GM23338 (cell line): ENCODE data around the gene OPRL1. TPM values are rescaled to one million over a fixed set of nuclear protein-coding genes. Genes with fewer than 3 reads are reported as not detected.

Experiments used
- ATAC-seq: fragments of 200-7000 bp; cut with Tn5 transposase; 3 replicates; pipeline ENCODE4 v1.9.1; 2020
- DNase-seq: peaks from one replicate; pipeline ENCODE4 v3.0.0-alpha.2; 2015; ENCODE audit warnings: low spot score
- H2AFZ ChIP-seq: fragments of 200-600 bp; sonication (generic); 2 replicates; pipeline ENCODE4 v1.8.0; 2016; ENCODE audit warnings: antibody characterized with exemption, mild to moderate bottlenecking, moderate library complexity
- H3F3A ChIP-seq: fragments of 200-600 bp; sonication (generic); replicated peaks from 2 replicates; pipeline ENCODE4 v1.8.0; 2017; ENCODE audit warnings: antibody characterized with exemption, mixed run types, low read depth
- H3K27ac ChIP-seq: fragments of 200-600 bp; sonication (generic); 2 replicates; pipeline ENCODE4 v1.6.1; 2016; ENCODE audit warnings: low read depth
- H3K27me3 ChIP-seq: fragments of 200-600 bp; sonication (generic); 2 replicates; pipeline ENCODE4 v1.8.0; 2016; ENCODE audit warnings: mild to moderate bottlenecking, mixed run types, moderate library complexity; ENCODE audit not compliant: insufficient read depth
- H3K36me3 ChIP-seq: fragments of 200-600 bp; sonication (generic); 2 replicates; pipeline ENCODE4 v1.8.0; 2016; ENCODE audit warnings: mild to moderate bottlenecking; ENCODE audit not compliant: insufficient read depth
- H3K4me1 ChIP-seq: fragments of 200-600 bp; sonication (generic); 2 replicates; pipeline ENCODE4 v1.8.0; 2016; ENCODE audit warnings: mild to moderate bottlenecking, moderate library complexity; ENCODE audit not compliant: insufficient read depth
- H3K4me2 ChIP-seq: fragments of 200-600 bp; sonication (generic); 2 replicates; pipeline ENCODE4 v1.7.1; 2017; ENCODE audit warnings: mixed run types
- H3K4me3 ChIP-seq: fragments of 200-600 bp; sonication (generic); 2 replicates; pipeline ENCODE4 v1.6.1; 2016; ENCODE audit warnings: mixed run types
- H3K79me2 ChIP-seq: fragments of 200-600 bp; sonication (generic); replicated peaks from 2 replicates; pipeline ENCODE4 v1.8.0; 2017; ENCODE audit warnings: mild to moderate bottlenecking; ENCODE audit not compliant: insufficient read depth
- H3K9me2 ChIP-seq: fragments of 200-600 bp; sonication (generic); 2 replicates; pipeline ENCODE4 v1.8.0; 2017; ENCODE audit not compliant: insufficient read depth
- H4K20me1 ChIP-seq: fragments of 200-600 bp; sonication (generic); replicated peaks from 2 replicates; pipeline ENCODE4 v1.8.0; 2017; ENCODE audit warnings: mild to moderate bottlenecking; ENCODE audit not compliant: insufficient read depth
- H3K27ac Mint-ChIP-seq: 2 replicates; pipeline ENCODE4 v1.8.0; 2020; ENCODE audit warnings: inconsistent platforms, mild to moderate bottlenecking, moderate library complexity, mixed read lengths
- H3K27me3 Mint-ChIP-seq: 3 replicates; pipeline ENCODE4 v1.8.0; 2022; ENCODE audit warnings: low read depth, mild to moderate bottlenecking, moderate library complexity, mixed read lengths, inconsistent platforms; ENCODE audit not compliant: insufficient read depth, poor library complexity
- H3K36me3 Mint-ChIP-seq: 3 replicates; pipeline ENCODE4 v1.8.0; 2021; ENCODE audit warnings: low read depth, mild to moderate bottlenecking, inconsistent platforms, moderate library complexity, mixed read lengths
- H3K4me1 Mint-ChIP-seq: 3 replicates; pipeline ENCODE4 v1.8.0; 2020; ENCODE audit warnings: mild to moderate bottlenecking, inconsistent platforms, mixed read lengths
- H3K4me3 Mint-ChIP-seq: 3 replicates; pipeline ENCODE4 v1.8.0; 2021; ENCODE audit warnings: moderate library complexity, mild to moderate bottlenecking, inconsistent platforms, mixed read lengths
- H3K9me3 Mint-ChIP-seq: 3 replicates; pipeline ENCODE4 v1.8.0; 2020; ENCODE audit warnings: moderate library complexity, mild to moderate bottlenecking, inconsistent platforms, mixed read lengths
- CREB1 ChIP-seq: fragments of 250-450 bp; sonication (Bioruptor Pico); IDR thresholded peaks from 2 replicates; pipeline ENCODE4 v1.5.0; 2020; ENCODE audit warnings: low read depth, mild to moderate bottlenecking, moderate library complexity
- EZH2 ChIP-seq: fragments of 200-600 bp; sonication (generic); IDR thresholded peaks from one replicate; pipeline ENCODE4 v1.8.0; 2017; ENCODE audit warnings: antibody characterized with exemption, mild to moderate bottlenecking, low read depth; ENCODE audit not compliant: unreplicated experiment
- EZH2phosphoT487 ChIP-seq: fragments of 200-600 bp; sonication (generic); IDR thresholded peaks from one replicate; pipeline ENCODE4 v1.8.1; 2018; ENCODE audit warnings: antibody characterized with exemption; ENCODE audit not compliant: unreplicated experiment
- JUNB ChIP-seq: IDR thresholded peaks from one replicate; pipeline ENCODE4 v1.6.1; 2016; ENCODE audit warnings: antibody characterized with exemption; ENCODE audit not compliant: unreplicated experiment
- NANOG ChIP-seq: IDR thresholded peaks from 2 replicates; pipeline ENCODE4 v1.6.1; 2016; ENCODE audit warnings: antibody characterized with exemption, borderline replicate concordance
- POLR2AphosphoS5 ChIP-seq: IDR thresholded peaks from 2 replicates; pipeline ENCODE4 v1.6.1; 2016; ENCODE audit warnings: antibody characterized with exemption, low read depth
- STAT1 ChIP-seq: IDR thresholded peaks from one replicate; pipeline ENCODE4 v1.6.1; 2016; ENCODE audit warnings: antibody characterized with exemption; ENCODE audit not compliant: unreplicated experiment
- ZNF114 ChIP-seq: fragments of 250-450 bp; sonication (Bioruptor Pico); IDR thresholded peaks from 2 replicates; pipeline ENCODE4 v1.5.0; 2020; ENCODE audit warnings: mild to moderate bottlenecking, moderate library complexity
- ZNF331 ChIP-seq: fragments of 250-450 bp; sonication (Bioruptor Pico); IDR thresholded peaks from 2 replicates; pipeline ENCODE4 v1.5.0; 2020; ENCODE audit warnings: low read depth, mild to moderate bottlenecking, moderate library complexity
- polyA plus RNA-seq: library from polyadenylated mRNA; unstranded; fragments of >200 nt; fragmentation: Nextera tagmentation; extraction: Ambion mirVana; gene quantifications from 2 replicates; pipeline ENCODE4 v1.2.1, GENCODE V29; 2016
- total RNA-seq: library from RNA; depleted of rRNA; stranded (reverse); fragments of >200 nt; shearing (Covaris generic); gene quantifications from 2 replicates; pipeline ENCODE4 v1.2.3, GENCODE V29; 2014
- TF ChIP-seq, protein P1 (sequence below): IDR thresholded peaks from one replicate; pipeline ENCODE4 v1.6.1; 2018; ENCODE audit warnings: antibody characterized with exemption; ENCODE audit not compliant: unreplicated experiment
- TF ChIP-seq, protein P2 (sequence below): fragments of 250-450 bp; sonication (Bioruptor Pico); IDR thresholded peaks from 2 replicates; pipeline ENCODE4 v1.5.0; 2020; ENCODE audit warnings: mild to moderate bottlenecking, moderate library complexity
- TF ChIP-seq, protein P3 (sequence below): IDR thresholded peaks from 2 replicates; pipeline ENCODE4 v1.6.1; 2016; ENCODE audit warnings: antibody characterized with exemption
- TF ChIP-seq, protein P4 (sequence below), 2 experiments: fragments of 200-600 bp in 1 of 2; sonication (generic) in 1 of 2; conservative IDR thresholded peaks; 2 replicates each; pipeline versions ENCODE4 v1.5.1 to v1.6.1; 2016 to 2017; ENCODE audit warnings: antibody characterized with exemption in 2 of 2, low read depth in 2 of 2, mild to moderate bottlenecking in 2 of 2, moderate library complexity in 1 of 2

Gene OPRL1
- total and polyA plus RNA-seq, 2 experiments from 2014 or later: 0.27 to 1.1 TPM

DNA sequence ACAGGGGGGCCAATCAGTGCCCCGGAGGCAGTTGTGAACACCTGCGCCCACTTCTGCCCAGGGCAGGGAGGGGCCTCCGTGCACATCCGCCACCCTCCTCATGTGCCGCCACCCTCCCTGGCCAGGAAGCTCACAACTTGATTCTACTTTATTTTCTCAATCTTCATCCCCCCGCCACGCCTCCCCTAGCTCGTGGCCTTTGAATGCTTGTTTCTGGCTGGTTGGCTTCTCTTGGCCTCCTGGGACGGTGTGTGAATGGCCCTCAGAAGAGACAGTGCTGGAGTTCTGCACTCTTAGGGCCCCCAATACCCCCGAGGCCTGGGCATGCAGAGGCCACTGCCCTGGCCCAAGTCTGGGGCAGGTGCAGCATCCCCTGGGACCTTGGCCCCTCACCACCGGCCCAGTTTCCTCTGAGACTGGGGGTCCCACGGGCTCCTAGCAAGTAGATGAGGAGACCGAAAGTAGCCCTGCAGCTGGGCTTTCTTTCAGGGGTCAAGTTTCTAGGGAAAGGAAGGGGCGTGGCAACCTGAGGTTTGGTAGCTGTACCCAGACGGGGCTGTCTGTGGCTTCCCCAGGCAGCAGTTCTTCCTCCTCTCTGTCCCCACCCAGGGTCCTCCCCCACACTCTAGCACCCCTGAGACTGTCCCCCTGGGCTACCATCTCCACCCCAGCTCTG, 1.9 kb upstream of the OPRL1 start:
- Mint-ChIP-seq H3K27ac (no peak overlapping the region), H3K4me1 (peaks cover 27% of the 10 kb centered on the region; the same call in 2 of the 3 replicates), H3K9me3 (no peaks in the 10 kb centered on the region), H3K27me3 (peaks cover 32% of the 10 kb centered on the region), H3K4me3 (peak overlapping the region; percentile 7; the same call in 1 of the 3 replicates), H3K36me3 (peaks cover 2% of the 10 kb centered on the region; the same call in 1 of the 3 replicates)
- Histone ChIP-seq H3K4me2 (peak overlapping the region; percentile 88; the same call in 1 of the 2 replicates), H3K27ac (no peak overlapping the region), H3F3A (0 out of 2 replicates have a peak, but pooled peaks cover 5% of the 10 kb centered on the region), H3K4me1 (peaks cover 19% of the 10 kb centered on the region; the same call in 1 of the 2 replicates), H3K36me3 (no peaks in the 10 kb centered on the region), H3K79me2 (no peaks in the 10 kb centered on the region), H4K20me1 (no peaks in the 10 kb centered on the region), H3K9me2 (no peaks in the 10 kb centered on the region), H3K27me3 (peaks cover 24% of the 10 kb centered on the region), H2AFZ (no peak overlapping the region), H3K4me3 (peak overlapping the region; percentile 75; the same call in 1 of the 2 replicates)
- peak; percentile 57 for DNase-seq
- TF ChIP-seq EZH2phosphoT487 (no peak), EZH2 (no peak), NANOG (no peak), ZNF331 (CRISPR knock-in tag) (no peak), POLR2AphosphoS5 (no peak), ZNF114 (CRISPR knock-in tag) (no peak), JUNB (no peak), STAT1 (no peak), CREB1 (CRISPR knock-in tag) (no peak)
- TF ChIP-seq, protein P1, sequence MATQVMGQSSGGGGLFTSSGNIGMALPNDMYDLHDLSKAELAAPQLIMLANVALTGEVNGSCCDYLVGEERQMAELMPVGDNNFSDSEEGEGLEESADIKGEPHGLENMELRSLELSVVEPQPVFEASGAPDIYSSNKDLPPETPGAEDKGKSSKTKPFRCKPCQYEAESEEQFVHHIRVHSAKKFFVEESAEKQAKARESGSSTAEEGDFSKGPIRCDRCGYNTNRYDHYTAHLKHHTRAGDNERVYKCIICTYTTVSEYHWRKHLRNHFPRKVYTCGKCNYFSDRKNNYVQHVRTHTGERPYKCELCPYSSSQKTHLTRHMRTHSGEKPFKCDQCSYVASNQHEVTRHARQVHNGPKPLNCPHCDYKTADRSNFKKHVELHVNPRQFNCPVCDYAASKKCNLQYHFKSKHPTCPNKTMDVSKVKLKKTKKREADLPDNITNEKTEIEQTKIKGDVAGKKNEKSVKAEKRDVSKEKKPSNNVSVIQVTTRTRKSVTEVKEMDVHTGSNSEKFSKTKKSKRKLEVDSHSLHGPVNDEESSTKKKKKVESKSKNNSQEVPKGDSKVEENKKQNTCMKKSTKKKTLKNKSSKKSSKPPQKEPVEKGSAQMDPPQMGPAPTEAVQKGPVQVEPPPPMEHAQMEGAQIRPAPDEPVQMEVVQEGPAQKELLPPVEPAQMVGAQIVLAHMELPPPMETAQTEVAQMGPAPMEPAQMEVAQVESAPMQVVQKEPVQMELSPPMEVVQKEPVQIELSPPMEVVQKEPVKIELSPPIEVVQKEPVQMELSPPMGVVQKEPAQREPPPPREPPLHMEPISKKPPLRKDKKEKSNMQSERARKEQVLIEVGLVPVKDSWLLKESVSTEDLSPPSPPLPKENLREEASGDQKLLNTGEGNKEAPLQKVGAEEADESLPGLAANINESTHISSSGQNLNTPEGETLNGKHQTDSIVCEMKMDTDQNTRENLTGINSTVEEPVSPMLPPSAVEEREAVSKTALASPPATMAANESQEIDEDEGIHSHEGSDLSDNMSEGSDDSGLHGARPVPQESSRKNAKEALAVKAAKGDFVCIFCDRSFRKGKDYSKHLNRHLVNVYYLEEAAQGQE: no peak
- TF ChIP-seq, protein P2, sequence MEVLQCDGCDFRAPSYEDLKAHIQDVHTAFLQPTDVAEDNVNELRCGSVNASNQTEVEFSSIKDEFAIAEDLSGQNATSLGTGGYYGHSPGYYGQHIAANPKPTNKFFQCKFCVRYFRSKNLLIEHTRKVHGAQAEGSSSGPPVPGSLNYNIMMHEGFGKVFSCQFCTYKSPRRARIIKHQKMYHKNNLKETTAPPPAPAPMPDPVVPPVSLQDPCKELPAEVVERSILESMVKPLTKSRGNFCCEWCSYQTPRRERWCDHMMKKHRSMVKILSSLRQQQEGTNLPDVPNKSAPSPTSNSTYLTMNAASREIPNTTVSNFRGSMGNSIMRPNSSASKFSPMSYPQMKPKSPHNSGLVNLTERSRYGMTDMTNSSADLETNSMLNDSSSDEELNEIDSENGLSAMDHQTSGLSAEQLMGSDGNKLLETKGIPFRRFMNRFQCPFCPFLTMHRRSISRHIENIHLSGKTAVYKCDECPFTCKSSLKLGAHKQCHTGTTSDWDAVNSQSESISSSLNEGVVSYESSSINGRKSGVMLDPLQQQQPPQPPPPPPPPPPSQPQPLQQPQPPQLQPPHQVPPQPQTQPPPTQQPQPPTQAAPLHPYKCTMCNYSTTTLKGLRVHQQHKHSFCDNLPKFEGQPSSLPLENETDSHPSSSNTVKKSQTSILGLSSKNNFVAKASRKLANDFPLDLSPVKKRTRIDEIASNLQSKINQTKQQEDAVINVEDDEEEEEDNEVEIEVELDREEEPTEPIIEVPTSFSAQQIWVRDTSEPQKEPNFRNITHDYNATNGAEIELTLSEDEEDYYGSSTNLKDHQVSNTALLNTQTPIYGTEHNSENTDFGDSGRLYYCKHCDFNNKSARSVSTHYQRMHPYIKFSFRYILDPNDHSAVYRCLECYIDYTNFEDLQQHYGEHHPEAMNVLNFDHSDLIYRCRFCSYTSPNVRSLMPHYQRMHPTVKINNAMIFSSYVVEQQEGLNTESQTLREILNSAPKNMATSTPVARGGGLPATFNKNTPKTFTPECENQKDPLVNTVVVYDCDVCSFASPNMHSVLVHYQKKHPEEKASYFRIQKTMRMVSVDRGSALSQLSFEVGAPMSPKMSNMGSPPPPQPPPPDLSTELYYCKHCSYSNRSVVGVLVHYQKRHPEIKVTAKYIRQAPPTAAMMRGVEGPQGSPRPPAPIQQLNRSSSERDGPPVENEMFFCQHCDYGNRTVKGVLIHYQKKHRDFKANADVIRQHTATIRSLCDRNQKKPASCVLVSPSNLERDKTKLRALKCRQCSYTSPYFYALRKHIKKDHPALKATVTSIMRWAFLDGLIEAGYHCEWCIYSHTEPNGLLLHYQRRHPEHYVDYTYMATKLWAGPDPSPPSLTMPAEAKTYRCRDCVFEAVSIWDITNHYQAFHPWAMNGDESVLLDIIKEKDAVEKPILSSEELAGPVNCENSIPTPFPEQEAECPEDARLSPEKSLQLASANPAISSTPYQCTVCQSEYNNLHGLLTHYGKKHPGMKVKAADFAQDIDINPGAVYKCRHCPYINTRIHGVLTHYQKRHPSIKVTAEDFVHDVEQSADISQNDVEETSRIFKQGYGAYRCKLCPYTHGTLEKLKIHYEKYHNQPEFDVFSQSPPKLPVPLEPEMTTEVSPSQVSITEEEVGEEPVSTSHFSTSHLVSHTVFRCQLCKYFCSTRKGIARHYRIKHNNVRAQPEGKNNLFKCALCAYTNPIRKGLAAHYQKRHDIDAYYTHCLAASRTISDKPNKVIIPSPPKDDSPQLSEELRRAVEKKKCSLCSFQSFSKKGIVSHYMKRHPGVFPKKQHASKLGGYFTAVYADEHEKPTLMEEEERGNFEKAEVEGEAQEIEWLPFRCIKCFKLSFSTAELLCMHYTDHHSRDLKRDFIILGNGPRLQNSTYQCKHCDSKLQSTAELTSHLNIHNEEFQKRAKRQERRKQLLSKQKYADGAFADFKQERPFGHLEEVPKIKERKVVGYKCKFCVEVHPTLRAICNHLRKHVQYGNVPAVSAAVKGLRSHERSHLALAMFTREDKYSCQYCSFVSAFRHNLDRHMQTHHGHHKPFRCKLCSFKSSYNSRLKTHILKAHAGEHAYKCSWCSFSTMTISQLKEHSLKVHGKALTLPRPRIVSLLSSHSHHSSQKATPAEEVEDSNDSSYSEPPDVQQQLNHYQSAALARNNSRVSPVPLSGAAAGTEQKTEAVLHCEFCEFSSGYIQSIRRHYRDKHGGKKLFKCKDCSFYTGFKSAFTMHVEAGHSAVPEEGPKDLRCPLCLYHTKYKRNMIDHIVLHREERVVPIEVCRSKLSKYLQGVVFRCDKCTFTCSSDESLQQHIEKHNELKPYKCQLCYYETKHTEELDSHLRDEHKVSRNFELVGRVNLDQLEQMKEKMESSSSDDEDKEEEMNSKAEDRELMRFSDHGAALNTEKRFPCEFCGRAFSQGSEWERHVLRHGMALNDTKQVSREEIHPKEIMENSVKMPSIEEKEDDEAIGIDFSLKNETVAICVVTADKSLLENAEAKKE (CRISPR knock-in tag): no peak
- TF ChIP-seq, protein P3, sequence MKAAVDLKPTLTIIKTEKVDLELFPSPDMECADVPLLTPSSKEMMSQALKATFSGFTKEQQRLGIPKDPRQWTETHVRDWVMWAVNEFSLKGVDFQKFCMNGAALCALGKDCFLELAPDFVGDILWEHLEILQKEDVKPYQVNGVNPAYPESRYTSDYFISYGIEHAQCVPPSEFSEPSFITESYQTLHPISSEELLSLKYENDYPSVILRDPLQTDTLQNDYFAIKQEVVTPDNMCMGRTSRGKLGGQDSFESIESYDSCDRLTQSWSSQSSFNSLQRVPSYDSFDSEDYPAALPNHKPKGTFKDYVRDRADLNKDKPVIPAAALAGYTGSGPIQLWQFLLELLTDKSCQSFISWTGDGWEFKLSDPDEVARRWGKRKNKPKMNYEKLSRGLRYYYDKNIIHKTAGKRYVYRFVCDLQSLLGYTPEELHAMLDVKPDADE: no peak
- TF ChIP-seq, protein P4, sequence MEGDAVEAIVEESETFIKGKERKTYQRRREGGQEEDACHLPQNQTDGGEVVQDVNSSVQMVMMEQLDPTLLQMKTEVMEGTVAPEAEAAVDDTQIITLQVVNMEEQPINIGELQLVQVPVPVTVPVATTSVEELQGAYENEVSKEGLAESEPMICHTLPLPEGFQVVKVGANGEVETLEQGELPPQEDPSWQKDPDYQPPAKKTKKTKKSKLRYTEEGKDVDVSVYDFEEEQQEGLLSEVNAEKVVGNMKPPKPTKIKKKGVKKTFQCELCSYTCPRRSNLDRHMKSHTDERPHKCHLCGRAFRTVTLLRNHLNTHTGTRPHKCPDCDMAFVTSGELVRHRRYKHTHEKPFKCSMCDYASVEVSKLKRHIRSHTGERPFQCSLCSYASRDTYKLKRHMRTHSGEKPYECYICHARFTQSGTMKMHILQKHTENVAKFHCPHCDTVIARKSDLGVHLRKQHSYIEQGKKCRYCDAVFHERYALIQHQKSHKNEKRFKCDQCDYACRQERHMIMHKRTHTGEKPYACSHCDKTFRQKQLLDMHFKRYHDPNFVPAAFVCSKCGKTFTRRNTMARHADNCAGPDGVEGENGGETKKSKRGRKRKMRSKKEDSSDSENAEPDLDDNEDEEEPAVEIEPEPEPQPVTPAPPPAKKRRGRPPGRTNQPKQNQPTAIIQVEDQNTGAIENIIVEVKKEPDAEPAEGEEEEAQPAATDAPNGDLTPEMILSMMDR (conservative IDR thresholded peaks at IDR 0.05; ENCODE audit: low read depth in 2 of 2): no peak
- ATAC-seq: peak; percentile 3; the same call in 2 of the 3 replicates
